SK-N-SH (cell line): ENCODE measurements around the gene MIPEP. TPM values are rescaled to one million over a fixed set of nuclear protein-coding genes. Genes with fewer than 3 reads are reported as not detected.

Experiments
- CTCF ChIA-PET: fragments of 300-600, 350-600 bp; formaldehyde crosslinking; extraction: SDS; loops from one replicate; lab custom pipeline; 2021; lab: Yijun Ruan, JAX
- POLR2A ChIA-PET: fragments of 350-600 bp; sonication (Branson Sonifier 250); formaldehyde crosslinking; extraction: SDS; loops from one replicate; lab custom pipeline; 2020; ENCODE audit warnings: antibody characterized with exemption, inconsistent platforms; lab: Yijun Ruan, JAX
- DNase-seq: peaks from one replicate; pipeline ENCODE4 v3.0.0; 2012
- H2AFZ ChIP-seq: fragments of 200-600 bp; sonication (generic); 2 replicates; pipeline ENCODE4 v1.8.1; 2016; ENCODE audit warnings: antibody characterized with exemption, mild to moderate bottlenecking, low read depth
- H3F3A ChIP-seq: fragments of 200-600 bp; sonication (generic); replicated peaks from 2 replicates; pipeline ENCODE3; 2016; ENCODE audit warnings: antibody characterized with exemption, mild to moderate bottlenecking; ENCODE audit not compliant: insufficient read depth
- H3K27ac ChIP-seq, 2 experiments: fragments of 200-500 bp in 1 of 2; fragments of 200-600 bp in 1 of 2; sonication (Bioruptor generic) in 1 of 2; sonication (generic), shearing (Covaris generic) in 1 of 2; 2 replicates each; pipeline versions ENCODE4 v1.5.1 to v1.6.1; 2014 to 2016; ENCODE audit warnings: low read depth in 2 of 2, inconsistent platforms in 1 of 2, low read length in 1 of 2, mild to moderate bottlenecking in 1 of 2, mixed read lengths in 1 of 2
- H3K27me3 ChIP-seq: fragments of 200-600 bp; sonication (generic), shearing (Covaris generic); 2 replicates; pipeline ENCODE4 v1.6.1; 2016; ENCODE audit warnings: mixed run types; ENCODE audit not compliant: insufficient read depth
- H3K36me3 ChIP-seq, 2 experiments: fragments of 200-500 bp in 1 of 2; fragments of 200-600 bp in 1 of 2; sonication (Bioruptor generic) in 1 of 2; sonication (generic) in 1 of 2; replicated peaks in 1 of 2; 2 replicates each; pipeline versions ENCODE3 to v1.5.1; 2014 to 2016; ENCODE audit warnings: low read length in 1 of 2, mild to moderate bottlenecking in 1 of 2; ENCODE audit not compliant: insufficient read depth in 2 of 2, control insufficient read depth in 1 of 2
- H3K4me1 ChIP-seq, 2 experiments: fragments of 200-500 bp in 1 of 2; fragments of 200-600 bp in 1 of 2; sonication (Bioruptor generic) in 1 of 2; sonication (generic), shearing (Covaris generic) in 1 of 2; 2 replicates each; pipeline versions ENCODE4 v1.5.1 to v1.6.1; 2014 to 2016; ENCODE audit warnings: low read depth in 1 of 2, low read length in 1 of 2, mixed run types in 1 of 2; ENCODE audit not compliant: insufficient read depth in 2 of 2, control insufficient read depth in 1 of 2
- H3K4me2 ChIP-seq: fragments of 200-600 bp; sonication (generic), shearing (Covaris generic); 2 replicates; pipeline ENCODE4 v1.6.1; 2017; ENCODE audit warnings: mixed run types
- H3K4me3 ChIP-seq, 2 experiments: fragments of 200-500 bp in 1 of 2; fragments of 200-600 bp in 1 of 2; sonication (Bioruptor generic) in 1 of 2; sonication (generic), shearing (Covaris generic) in 1 of 2; 2 replicates each; pipeline versions ENCODE4 v1.5.1 to v1.8.1; 2014 to 2016; ENCODE audit warnings: low read depth in 2 of 2, inconsistent platforms in 1 of 2, low read length in 1 of 2, mild to moderate bottlenecking in 1 of 2, mixed read lengths in 1 of 2, moderate library complexity in 1 of 2
- H3K79me2 ChIP-seq: fragments of 200-600 bp; sonication (generic); 2 replicates; pipeline ENCODE4 v1.8.1; 2017; ENCODE audit warnings: mild to moderate bottlenecking; ENCODE audit not compliant: insufficient read depth
- H3K9ac ChIP-seq: fragments of 200-600 bp; sonication (generic); 2 replicates; pipeline ENCODE4 v1.6.1; 2017; ENCODE audit warnings: mixed run types
- H3K9me2 ChIP-seq: fragments of 200-600 bp; sonication (generic); 2 replicates; pipeline ENCODE4 v1.6.1; 2017; ENCODE audit warnings: mixed run types
- H3K9me3 ChIP-seq: fragments of 200-600 bp; sonication (generic); 2 replicates; pipeline ENCODE4 v1.6.1; 2017; ENCODE audit warnings: mixed run types, mild to moderate bottlenecking, moderate library complexity
- H4K20me1 ChIP-seq: fragments of 200-600 bp; sonication (generic); 2 replicates; pipeline ENCODE4 v1.6.1; 2017; ENCODE audit warnings: mild to moderate bottlenecking, mixed run types; ENCODE audit not compliant: insufficient read depth
- CHD2 ChIP-seq: fragments of 150-350 bp; IDR thresholded peaks from 2 replicates; pipeline ENCODE4 v1.6.1; 2018; ENCODE audit warnings: low read length; ENCODE audit not compliant: partially characterized antibody
- CTCF ChIP-seq: fragments of 200-600 bp; sonication (generic); IDR thresholded peaks from 2 replicates; pipeline ENCODE4 v1.6.1; 2017; ENCODE audit warnings: antibody characterized with exemption, mild to moderate bottlenecking, moderate library complexity
- EZH2phosphoT487 ChIP-seq: fragments of 200-600 bp; sonication (generic); IDR thresholded peaks from 2 replicates; pipeline ENCODE4 v1.6.1; 2017; ENCODE audit warnings: low read depth, mixed run types, mild to moderate bottlenecking, antibody characterized with exemption, moderate library complexity, borderline replicate concordance
- FOSL2 ChIP-seq: IDR thresholded peaks from 2 replicates; pipeline ENCODE4 v1.4.0; 2012; ENCODE audit warnings: low read depth, mild to moderate bottlenecking, moderate library complexity, borderline replicate concordance
- FOXM1 ChIP-seq: IDR thresholded peaks from 2 replicates; pipeline ENCODE4 v1.4.0; 2012; ENCODE audit warnings: low read depth, mild to moderate bottlenecking
- GABPA ChIP-seq: IDR thresholded peaks from 2 replicates; pipeline ENCODE4 v1.4.0; 2012; ENCODE audit warnings: low read depth, mild to moderate bottlenecking
- GATA2 ChIP-seq: sonication (generic); formaldehyde crosslinking; IDR thresholded peaks from 2 replicates; pipeline ENCODE4 v1.5.0; 2020; ENCODE audit warnings: mild to moderate bottlenecking, missing genetic modification reagents
- MEF2A ChIP-seq: IDR thresholded peaks from 2 replicates; pipeline ENCODE4 v1.4.0; 2012; ENCODE audit warnings: low read depth, borderline replicate concordance
- NFIC ChIP-seq: IDR thresholded peaks from 2 replicates; pipeline ENCODE4 v1.4.0; 2012; ENCODE audit warnings: borderline replicate concordance
- NRF1 ChIP-seq: IDR thresholded peaks from 2 replicates; pipeline ENCODE4 v1.6.1; 2012; ENCODE audit warnings: low read depth, mild to moderate bottlenecking, low read length
- PBX3 ChIP-seq: IDR thresholded peaks from 2 replicates; pipeline ENCODE4; 2012
- POLR2AphosphoS5 ChIP-seq: IDR thresholded peaks from 2 replicates; pipeline ENCODE4 v1.6.1; 2012; ENCODE audit warnings: low read depth, low read length
- RAD21 ChIP-seq: IDR thresholded peaks from 2 replicates; pipeline ENCODE4 v1.6.1; 2012; ENCODE audit warnings: mild to moderate bottlenecking, low read length
- SMC3 ChIP-seq: IDR thresholded peaks from 2 replicates; pipeline ENCODE4 v1.6.1; 2012; ENCODE audit warnings: low read depth, low read length, improper control_type of control experiment
- TAF1 ChIP-seq: IDR thresholded peaks from 2 replicates; pipeline ENCODE4 v1.6.1; 2012; ENCODE audit warnings: low read depth, mild to moderate bottlenecking, low read length, moderate library complexity, borderline replicate concordance
- USF1 ChIP-seq: IDR thresholded peaks from 2 replicates; pipeline ENCODE4 v1.4.0; 2012; ENCODE audit warnings: low read depth, borderline replicate concordance
- WGBS: methylation state at CpG from one replicate; pipeline ENCODE4 v1.1.6; 2017; ENCODE audit warnings: low lambda C conversion rate; 5-methylcytosine and 5-hydroxymethylcytosine counted together
- polyA plus RNA-seq, 3 experiments: library from polyadenylated mRNA; depleted of rRNA; stranded (reverse); fragments of >200 nt; gene quantifications; 2 replicates each; pipeline ENCODE4 v1.2.3, GENCODE V29; 2012
- TF ChIP-seq, protein P1 (sequence below): fragments of 150-350 bp; IDR thresholded peaks from 2 replicates; pipeline ENCODE4 v1.6.1; 2017; ENCODE audit warnings: antibody characterized with exemption, low read length, low read depth, borderline replicate concordance
- TF ChIP-seq, protein P2 (sequence below): IDR thresholded peaks from 2 replicates; pipeline ENCODE4 v1.4.0; 2012; ENCODE audit warnings: low read depth, borderline replicate concordance
- TF ChIP-seq, protein P3 (sequence below): IDR thresholded peaks from 2 replicates; pipeline ENCODE4 v1.6.1; 2012; ENCODE audit warnings: mild to moderate bottlenecking, low read depth, low read length, moderate library complexity
- TF ChIP-seq, protein P4 (sequence below): fragments of 150-350 bp; IDR thresholded peaks from 2 replicates; pipeline ENCODE4 v1.6.1; 2016; ENCODE audit warnings: mild to moderate bottlenecking, low read depth, low read length

Gene MIPEP
- polyA plus RNA-seq, 1 of the 3 experiments (the other 2 are of a cell fraction), result 12.7 TPM

DNA sequence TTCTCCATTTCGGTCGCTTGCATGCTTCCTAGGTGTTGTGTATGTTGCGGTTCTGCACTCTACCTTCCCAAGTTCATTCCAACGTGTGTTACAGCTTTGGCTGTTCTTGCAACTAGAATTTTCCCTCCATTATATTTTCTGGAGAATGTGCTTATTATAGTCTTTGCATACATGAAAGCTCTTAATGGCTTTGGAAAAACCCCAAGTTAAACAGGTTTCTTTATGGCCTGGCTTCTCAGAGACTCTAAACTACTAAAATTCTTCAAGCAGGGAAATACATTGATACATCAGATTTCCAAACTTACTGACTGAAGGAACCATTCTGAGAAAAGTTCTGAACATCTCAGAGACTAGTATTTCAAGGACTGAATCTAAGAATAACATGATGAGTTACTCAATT, 11.9 kb downstream of the MIPEP start (continued):
- TF ChIP-seq, protein P1, sequence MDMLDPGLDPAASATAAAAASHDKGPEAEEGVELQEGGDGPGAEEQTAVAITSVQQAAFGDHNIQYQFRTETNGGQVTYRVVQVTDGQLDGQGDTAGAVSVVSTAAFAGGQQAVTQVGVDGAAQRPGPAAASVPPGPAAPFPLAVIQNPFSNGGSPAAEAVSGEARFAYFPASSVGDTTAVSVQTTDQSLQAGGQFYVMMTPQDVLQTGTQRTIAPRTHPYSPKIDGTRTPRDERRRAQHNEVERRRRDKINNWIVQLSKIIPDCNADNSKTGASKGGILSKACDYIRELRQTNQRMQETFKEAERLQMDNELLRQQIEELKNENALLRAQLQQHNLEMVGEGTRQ, result no peak
- TF ChIP-seq, protein P2, sequence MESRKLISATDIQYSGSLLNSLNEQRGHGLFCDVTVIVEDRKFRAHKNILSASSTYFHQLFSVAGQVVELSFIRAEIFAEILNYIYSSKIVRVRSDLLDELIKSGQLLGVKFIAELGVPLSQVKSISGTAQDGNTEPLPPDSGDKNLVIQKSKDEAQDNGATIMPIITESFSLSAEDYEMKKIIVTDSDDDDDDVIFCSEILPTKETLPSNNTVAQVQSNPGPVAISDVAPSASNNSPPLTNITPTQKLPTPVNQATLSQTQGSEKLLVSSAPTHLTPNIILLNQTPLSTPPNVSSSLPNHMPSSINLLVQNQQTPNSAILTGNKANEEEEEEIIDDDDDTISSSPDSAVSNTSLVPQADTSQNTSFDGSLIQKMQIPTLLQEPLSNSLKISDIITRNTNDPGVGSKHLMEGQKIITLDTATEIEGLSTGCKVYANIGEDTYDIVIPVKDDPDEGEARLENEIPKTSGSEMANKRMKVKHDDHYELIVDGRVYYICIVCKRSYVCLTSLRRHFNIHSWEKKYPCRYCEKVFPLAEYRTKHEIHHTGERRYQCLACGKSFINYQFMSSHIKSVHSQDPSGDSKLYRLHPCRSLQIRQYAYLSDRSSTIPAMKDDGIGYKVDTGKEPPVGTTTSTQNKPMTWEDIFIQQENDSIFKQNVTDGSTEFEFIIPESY, result no peak
- no peak for TF ChIP-seq NRF1
- TF ChIP-seq USF1, result no peak
- TF ChIP-seq GABPA, result no peak
- TF ChIP-seq NFIC, result no peak
- TF ChIP-seq, all 33 proteins: peak for 0

GRCh38 chr13:23876265-23876664, 12.9 kb downstream of the MIPEP start:
- ChIA-PET CTCF (interaction anchor here (0.6 to 2.0 kb wide), 6 partner anchors 10 to 409 kb away, joined by 3 to 11 read pairs (median 3); partner anchors contain the start of gene MIPEP), POLR2A (interaction anchor here (1.3 kb wide), 1 partner anchor 18 kb away, joined by 3 read pairs; no protein-coding TSS in a partner anchor)
- Histone ChIP-seq H3K36me3 (peaks cover 8 to 17% of the 10 kb centered on the region in 2 experiments), H4K20me1 (no peaks in the 10 kb centered on the region), H3K27me3 (no peaks in the 10 kb centered on the region), H3K4me2 (no peak overlapping the region), H3K27ac (no peak overlapping the region), H3F3A (peaks cover 5% of the 10 kb centered on the region), H3K4me3 (no peak overlapping the region), H3K9me3 (no peaks in the 10 kb centered on the region), H3K4me1 (peaks cover 0 to under 1% of the 10 kb centered on the region in 2 experiments; a peak in 1 of 4 replicates), H2AFZ (no peak overlapping the region), H3K79me2 (no peaks in the 10 kb centered on the region), H3K9ac (no peak overlapping the region), H3K9me2 (no peaks in the 10 kb centered on the region)
- 79% methylated on average over 2 of the region's 2 CpGs for WGBS
- DNase-seq, result peak; percentile 36
- TF ChIP-seq CHD2 (no peak), FOSL2 (no peak), CTCF (peak; percentile 58), SMC3 (peak; percentile 53; the same call in 1 of the 2 replicates), PBX3 (no peak), POLR2AphosphoS5 (no peak), EZH2phosphoT487 (no peak), TAF1 (no peak), FOXM1 (no peak), GATA2 (CRISPR knock-in tag) (no peak), NFIC (no peak), MEF2A (no peak), RAD21 (peak; percentile 61)
- TF ChIP-seq, protein P3, sequence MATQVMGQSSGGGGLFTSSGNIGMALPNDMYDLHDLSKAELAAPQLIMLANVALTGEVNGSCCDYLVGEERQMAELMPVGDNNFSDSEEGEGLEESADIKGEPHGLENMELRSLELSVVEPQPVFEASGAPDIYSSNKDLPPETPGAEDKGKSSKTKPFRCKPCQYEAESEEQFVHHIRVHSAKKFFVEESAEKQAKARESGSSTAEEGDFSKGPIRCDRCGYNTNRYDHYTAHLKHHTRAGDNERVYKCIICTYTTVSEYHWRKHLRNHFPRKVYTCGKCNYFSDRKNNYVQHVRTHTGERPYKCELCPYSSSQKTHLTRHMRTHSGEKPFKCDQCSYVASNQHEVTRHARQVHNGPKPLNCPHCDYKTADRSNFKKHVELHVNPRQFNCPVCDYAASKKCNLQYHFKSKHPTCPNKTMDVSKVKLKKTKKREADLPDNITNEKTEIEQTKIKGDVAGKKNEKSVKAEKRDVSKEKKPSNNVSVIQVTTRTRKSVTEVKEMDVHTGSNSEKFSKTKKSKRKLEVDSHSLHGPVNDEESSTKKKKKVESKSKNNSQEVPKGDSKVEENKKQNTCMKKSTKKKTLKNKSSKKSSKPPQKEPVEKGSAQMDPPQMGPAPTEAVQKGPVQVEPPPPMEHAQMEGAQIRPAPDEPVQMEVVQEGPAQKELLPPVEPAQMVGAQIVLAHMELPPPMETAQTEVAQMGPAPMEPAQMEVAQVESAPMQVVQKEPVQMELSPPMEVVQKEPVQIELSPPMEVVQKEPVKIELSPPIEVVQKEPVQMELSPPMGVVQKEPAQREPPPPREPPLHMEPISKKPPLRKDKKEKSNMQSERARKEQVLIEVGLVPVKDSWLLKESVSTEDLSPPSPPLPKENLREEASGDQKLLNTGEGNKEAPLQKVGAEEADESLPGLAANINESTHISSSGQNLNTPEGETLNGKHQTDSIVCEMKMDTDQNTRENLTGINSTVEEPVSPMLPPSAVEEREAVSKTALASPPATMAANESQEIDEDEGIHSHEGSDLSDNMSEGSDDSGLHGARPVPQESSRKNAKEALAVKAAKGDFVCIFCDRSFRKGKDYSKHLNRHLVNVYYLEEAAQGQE, result no peak
- TF ChIP-seq, protein P4, sequence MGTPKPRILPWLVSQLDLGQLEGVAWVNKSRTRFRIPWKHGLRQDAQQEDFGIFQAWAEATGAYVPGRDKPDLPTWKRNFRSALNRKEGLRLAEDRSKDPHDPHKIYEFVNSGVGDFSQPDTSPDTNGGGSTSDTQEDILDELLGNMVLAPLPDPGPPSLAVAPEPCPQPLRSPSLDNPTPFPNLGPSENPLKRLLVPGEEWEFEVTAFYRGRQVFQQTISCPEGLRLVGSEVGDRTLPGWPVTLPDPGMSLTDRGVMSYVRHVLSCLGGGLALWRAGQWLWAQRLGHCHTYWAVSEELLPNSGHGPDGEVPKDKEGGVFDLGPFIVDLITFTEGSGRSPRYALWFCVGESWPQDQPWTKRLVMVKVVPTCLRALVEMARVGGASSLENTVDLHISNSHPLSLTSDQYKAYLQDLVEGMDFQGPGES, result no peak
